Fibroblast of lung (primary cell): ENCODE measurements around the gene MINDY3.

ENCODE experiments used
- EZH2 ChIP-seq: IDR thresholded peaks from 2 replicates; pipeline ENCODE4 v1.5.1; 2012; ENCODE audit warnings: low read length, control low read depth, mild to moderate bottlenecking; ENCODE audit errors: missing control alignments
- TF ChIP-seq, protein P1 (sequence below), 2 donors: IDR thresholded peaks in 1 of 2; conservative IDR thresholded peaks in 1 of 2; 1 replicate in 1 of 2; 2 replicates in 1 of 2; pipeline ENCODE4 v1.5.1; 2011 to 2012; ENCODE audit warnings: low read length in 2 of 2, control low read depth in 1 of 2, inconsistent platforms in 1 of 2, low read depth in 1 of 2, mild to moderate bottlenecking in 1 of 2

DNA sequence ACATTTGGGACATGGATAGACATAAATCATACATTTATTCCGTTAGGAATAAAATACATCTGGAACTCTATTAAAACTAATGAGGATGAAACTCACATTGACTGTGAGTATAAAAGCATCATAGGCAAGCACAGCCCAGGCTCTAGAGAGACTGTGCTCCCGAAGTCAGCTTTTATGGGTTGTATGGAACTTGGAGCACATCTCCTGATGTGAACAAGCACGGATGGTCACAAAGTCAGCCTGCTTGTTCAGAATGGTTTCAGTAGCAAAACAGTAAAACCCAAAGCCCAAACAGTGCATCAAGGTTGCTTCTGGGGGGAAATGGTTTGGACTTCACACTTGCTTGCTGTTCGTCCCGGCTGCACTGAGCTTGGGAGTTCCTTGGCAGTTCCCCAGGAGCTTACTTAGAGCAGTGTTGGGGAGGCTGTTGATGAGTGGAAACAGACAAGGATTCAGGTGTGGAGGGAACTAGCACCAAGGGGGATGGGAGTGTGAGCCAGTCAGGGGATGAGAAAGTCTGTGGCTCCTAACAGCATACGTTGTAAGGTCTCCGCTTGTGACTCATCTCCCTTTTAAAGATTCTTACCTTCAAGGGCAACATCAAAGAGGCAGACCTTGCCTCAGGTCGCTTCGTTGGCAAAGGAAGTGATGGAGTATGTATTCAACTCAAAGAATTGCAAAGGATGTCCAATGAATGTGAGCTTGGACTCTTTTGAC is 120.9 kb downstream of the MINDY3 start:
- TF ChIP-seq, protein P1, sequence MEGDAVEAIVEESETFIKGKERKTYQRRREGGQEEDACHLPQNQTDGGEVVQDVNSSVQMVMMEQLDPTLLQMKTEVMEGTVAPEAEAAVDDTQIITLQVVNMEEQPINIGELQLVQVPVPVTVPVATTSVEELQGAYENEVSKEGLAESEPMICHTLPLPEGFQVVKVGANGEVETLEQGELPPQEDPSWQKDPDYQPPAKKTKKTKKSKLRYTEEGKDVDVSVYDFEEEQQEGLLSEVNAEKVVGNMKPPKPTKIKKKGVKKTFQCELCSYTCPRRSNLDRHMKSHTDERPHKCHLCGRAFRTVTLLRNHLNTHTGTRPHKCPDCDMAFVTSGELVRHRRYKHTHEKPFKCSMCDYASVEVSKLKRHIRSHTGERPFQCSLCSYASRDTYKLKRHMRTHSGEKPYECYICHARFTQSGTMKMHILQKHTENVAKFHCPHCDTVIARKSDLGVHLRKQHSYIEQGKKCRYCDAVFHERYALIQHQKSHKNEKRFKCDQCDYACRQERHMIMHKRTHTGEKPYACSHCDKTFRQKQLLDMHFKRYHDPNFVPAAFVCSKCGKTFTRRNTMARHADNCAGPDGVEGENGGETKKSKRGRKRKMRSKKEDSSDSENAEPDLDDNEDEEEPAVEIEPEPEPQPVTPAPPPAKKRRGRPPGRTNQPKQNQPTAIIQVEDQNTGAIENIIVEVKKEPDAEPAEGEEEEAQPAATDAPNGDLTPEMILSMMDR (conservative IDR thresholded peaks at IDR 0.05 in 1 of 2, IDR thresholded peaks at IDR 0.05 in 1 of 2; ENCODE audit: low read depth in 1 of 2, low read length in 2 of 2): no peak
- no peak for TF ChIP-seq EZH2
